HepG2 (cell line): ENCODE data around the gene CHD2. TPM values are rescaled to one million over a fixed set of nuclear protein-coding genes. Genes with fewer than 3 reads are reported as not detected.
A peak's percentile ranks its signal among the peaks of the same experiment; 100 is the strongest.

Source experiments
- AKNA ChIP-seq: sonication (generic); formaldehyde crosslinking; IDR thresholded peaks from 2 replicates; pipeline ENCODE4 v1.4.0; 2020; ENCODE audit warnings: missing genetic modification reagents, borderline replicate concordance
- CEBPB ChIP-seq: IDR thresholded peaks from 2 replicates; pipeline ENCODE4 v1.6.1; 2011; ENCODE audit warnings: low read depth, low read length, improper control_type of control experiment, borderline replicate concordance
- ESRRA ChIP-seq: sonication (generic); formaldehyde crosslinking; IDR thresholded peaks from 2 replicates; pipeline ENCODE4 v1.5.1; 2020; ENCODE audit warnings: mild to moderate bottlenecking, low read depth, missing genetic modification reagents
- MIER3 ChIP-seq: IDR thresholded peaks from 2 replicates; pipeline ENCODE4 v1.6.1; 2016; ENCODE audit warnings: missing compliant biosample characterization, borderline replicate concordance
- MXD1 ChIP-seq: sonication (generic); formaldehyde crosslinking; IDR thresholded peaks from 2 replicates; pipeline ENCODE4 v1.4.0; 2020; ENCODE audit warnings: mild to moderate bottlenecking, missing genetic modification reagents
- PHB2 ChIP-seq: fragments of 450-650 bp; IDR thresholded peaks from 2 replicates; pipeline ENCODE4 v1.6.1; 2018; ENCODE audit not compliant: partially characterized antibody
- SCMH1 ChIP-seq: sonication (generic); formaldehyde crosslinking; IDR thresholded peaks from 2 replicates; pipeline ENCODE4 v1.9.0; 2021; ENCODE audit warnings: missing genetic modification reagents, mild to moderate bottlenecking, borderline replicate concordance
- ZNF275 ChIP-seq: sonication (generic); formaldehyde crosslinking; IDR thresholded peaks from 2 replicates; pipeline ENCODE4 v1.8.0; 2022; ENCODE audit warnings: missing genetic modification reagents, mild to moderate bottlenecking, inconsistent platforms, borderline replicate concordance
- ZNF614 ChIP-seq: IDR thresholded peaks from 2 replicates; pipeline ENCODE4 v1.6.1; 2018; ENCODE audit warnings: missing biosample characterization, missing genetic modification reagents, inconsistent platforms, borderline replicate concordance
- ZNF776 ChIP-seq: sonication (generic); formaldehyde crosslinking; IDR thresholded peaks from 2 replicates; pipeline ENCODE4 v1.4.0; 2020; ENCODE audit warnings: mild to moderate bottlenecking, missing genetic modification reagents
- polyA plus RNA-seq, 8 experiments: library from polyadenylated mRNA; depleted of rRNA in 3 of 8; stranded (reverse) in 7 of 8; unstranded in 1 of 8; fragments of >200 nt; fragmentation: Illumina TruSeq in 4 of 8; extraction: Trizol in 4 of 8; gene quantifications; 2 replicates each; pipeline versions ENCODE4 v1.2.1 to v1.2.3, GENCODE V29; 2011 to 2016; ENCODE audit warnings: low read depth in 4 of 8, missing spikeins in 1 of 8, mixed read lengths in 1 of 8; ENCODE audit not compliant: insufficient read depth in 1 of 8
- total RNA-seq, 5 experiments: library from RNA; depleted of rRNA; stranded (reverse); fragments of >200 nt; fragmentation: Illumina TruSeq; extraction: Trizol; gene quantifications; 2 replicates each; pipeline ENCODE4 v1.2.3, GENCODE V29; 2016; ENCODE audit warnings: low read depth in 1 of 5
- TF ChIP-seq, protein P1 (sequence below), 2 experiments: sonication (generic) in 1 of 2; formaldehyde crosslinking in 1 of 2; IDR thresholded peaks; 2 replicates each; pipeline versions ENCODE4 v1.6.1 to v1.9.0; 2014 to 2022; ENCODE audit warnings: antibody characterized with exemption in 1 of 2, borderline replicate concordance in 1 of 2, inconsistent platforms in 1 of 2, low read depth in 1 of 2, missing genetic modification reagents in 1 of 2
- TF ChIP-seq, protein P2 (sequence below): sonication (generic); formaldehyde crosslinking; IDR thresholded peaks from 2 replicates; pipeline ENCODE4 v1.8.0; 2022; ENCODE audit warnings: mild to moderate bottlenecking, missing genetic modification reagents; ENCODE audit not compliant: insufficient replicate concordance

CHD2 gene
- total and polyA plus RNA-seq, 2 of the 13 experiments (the other 11 are each of a cell fraction or from before 2014, with no cell fraction given), result 54.0 to 54.1 TPM

DNA sequence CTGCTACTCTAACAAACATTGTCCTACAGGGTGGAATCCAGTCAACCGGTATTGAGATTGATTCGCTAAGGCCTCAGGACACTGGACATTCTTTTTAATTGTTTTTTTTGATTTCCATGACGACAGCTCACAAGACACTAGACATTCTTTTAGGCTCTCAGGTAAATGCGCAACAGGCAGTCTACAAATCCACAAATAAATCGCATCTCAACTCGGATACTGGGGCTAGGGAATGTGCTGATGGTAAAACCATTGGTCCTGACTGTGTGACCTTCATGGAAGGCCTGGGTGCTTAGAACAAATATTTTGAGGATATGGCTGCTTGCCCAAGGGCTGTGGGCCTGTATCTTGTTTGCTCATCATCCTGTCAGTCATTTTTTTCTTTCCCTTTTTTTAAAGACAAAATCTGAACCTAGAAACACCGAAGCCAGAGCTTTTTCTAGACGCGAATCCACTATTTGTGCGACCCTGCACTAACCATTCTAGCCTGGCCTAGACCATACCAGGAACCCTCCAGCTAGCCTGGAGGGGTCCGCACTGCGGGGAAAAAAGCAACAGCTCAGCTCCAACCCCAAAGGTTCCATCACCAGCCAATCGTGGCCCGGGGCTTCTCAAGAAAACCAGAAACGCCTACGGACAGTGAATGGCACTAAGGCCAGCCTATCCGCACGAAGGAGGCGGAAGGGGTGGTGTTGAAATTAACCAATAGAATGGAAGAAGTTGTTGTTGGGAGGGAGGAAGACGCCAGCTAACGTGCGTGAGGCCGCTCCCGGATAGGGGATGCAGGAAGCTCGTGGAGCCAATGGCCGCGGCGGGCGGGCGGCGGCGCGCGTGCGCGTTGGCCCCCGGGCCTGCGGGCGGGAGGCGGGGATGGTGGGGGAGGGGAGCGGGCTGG lies 18.1 kb upstream of the CHD2 start (continued):
- no peak for TF ChIP-seq AKNA (CRISPR knock-in tag)
- TF ChIP-seq CEBPB, result no peak
- TF ChIP-seq ZNF275, result no peak; the same call in 1 of the 2 replicates
- no peak for TF ChIP-seq SCMH1
- no peak for TF ChIP-seq MXD1 (CRISPR knock-in tag)
- no peak for TF ChIP-seq MIER3 (CRISPR knock-in tag)
- TF ChIP-seq, protein P1, sequence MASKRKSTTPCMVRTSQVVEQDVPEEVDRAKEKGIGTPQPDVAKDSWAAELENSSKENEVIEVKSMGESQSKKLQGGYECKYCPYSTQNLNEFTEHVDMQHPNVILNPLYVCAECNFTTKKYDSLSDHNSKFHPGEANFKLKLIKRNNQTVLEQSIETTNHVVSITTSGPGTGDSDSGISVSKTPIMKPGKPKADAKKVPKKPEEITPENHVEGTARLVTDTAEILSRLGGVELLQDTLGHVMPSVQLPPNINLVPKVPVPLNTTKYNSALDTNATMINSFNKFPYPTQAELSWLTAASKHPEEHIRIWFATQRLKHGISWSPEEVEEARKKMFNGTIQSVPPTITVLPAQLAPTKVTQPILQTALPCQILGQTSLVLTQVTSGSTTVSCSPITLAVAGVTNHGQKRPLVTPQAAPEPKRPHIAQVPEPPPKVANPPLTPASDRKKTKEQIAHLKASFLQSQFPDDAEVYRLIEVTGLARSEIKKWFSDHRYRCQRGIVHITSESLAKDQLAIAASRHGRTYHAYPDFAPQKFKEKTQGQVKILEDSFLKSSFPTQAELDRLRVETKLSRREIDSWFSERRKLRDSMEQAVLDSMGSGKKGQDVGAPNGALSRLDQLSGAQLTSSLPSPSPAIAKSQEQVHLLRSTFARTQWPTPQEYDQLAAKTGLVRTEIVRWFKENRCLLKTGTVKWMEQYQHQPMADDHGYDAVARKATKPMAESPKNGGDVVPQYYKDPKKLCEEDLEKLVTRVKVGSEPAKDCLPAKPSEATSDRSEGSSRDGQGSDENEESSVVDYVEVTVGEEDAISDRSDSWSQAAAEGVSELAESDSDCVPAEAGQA (IDR thresholded peaks at IDR 0.05; ENCODE audit: low read depth), result no peak
- TF ChIP-seq, protein P1 (CRISPR knock-in tag; IDR thresholded peaks at IDR 0.05; ENCODE audit: borderline replicate concordance), result no peak
- no peak for TF ChIP-seq ZNF614 (CRISPR knock-in tag)
- TF ChIP-seq PHB2, result no peak
- TF ChIP-seq, protein P2, sequence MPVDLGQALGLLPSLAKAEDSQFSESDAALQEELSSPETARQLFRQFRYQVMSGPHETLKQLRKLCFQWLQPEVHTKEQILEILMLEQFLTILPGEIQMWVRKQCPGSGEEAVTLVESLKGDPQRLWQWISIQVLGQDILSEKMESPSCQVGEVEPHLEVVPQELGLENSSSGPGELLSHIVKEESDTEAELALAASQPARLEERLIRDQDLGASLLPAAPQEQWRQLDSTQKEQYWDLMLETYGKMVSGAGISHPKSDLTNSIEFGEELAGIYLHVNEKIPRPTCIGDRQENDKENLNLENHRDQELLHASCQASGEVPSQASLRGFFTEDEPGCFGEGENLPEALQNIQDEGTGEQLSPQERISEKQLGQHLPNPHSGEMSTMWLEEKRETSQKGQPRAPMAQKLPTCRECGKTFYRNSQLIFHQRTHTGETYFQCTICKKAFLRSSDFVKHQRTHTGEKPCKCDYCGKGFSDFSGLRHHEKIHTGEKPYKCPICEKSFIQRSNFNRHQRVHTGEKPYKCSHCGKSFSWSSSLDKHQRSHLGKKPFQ (CRISPR knock-in tag), result peak; percentile 43
- TF ChIP-seq ZNF776 (CRISPR knock-in tag), result no peak
- 0 out of 2 replicates have a peak, but pooled peaks have one; percentile 39 for TF ChIP-seq ESRRA (CRISPR knock-in tag)
